Neural cell (in vitro differentiated cells): ENCODE measurements around the gene ITGB1BP1. TPM values are rescaled to one million over a fixed set of nuclear protein-coding genes. Genes with fewer than 3 reads are reported as not detected.
A peak's percentile ranks its signal among the peaks of the same experiment; 100 is the strongest.

ENCODE experiments used
- H2AFZ ChIP-seq: fragments of 200-600, 300-800 bp; sonication (generic), shearing (Covaris generic); 2 replicates; pipeline ENCODE4 v1.6.0; 2014; ENCODE audit warnings: low read depth, mild to moderate bottlenecking, antibody characterized with exemption, low read length, moderate library complexity
- H3F3A ChIP-seq: fragments of 200-600 bp; shearing (Covaris generic); 2 replicates; pipeline ENCODE4 v1.6.1; 2016; ENCODE audit warnings: mild to moderate bottlenecking, moderate library complexity, mixed read lengths, antibody characterized with exemption, low read length; ENCODE audit not compliant: insufficient read depth, poor library complexity, severe bottlenecking
- H3K27ac ChIP-seq: fragments of 200-600, 300-800 bp; sonication (generic), shearing (Covaris generic); 2 replicates; pipeline ENCODE4 v1.5.1; 2014; ENCODE audit warnings: mild to moderate bottlenecking, low read length, moderate library complexity
- H3K27me3 ChIP-seq: fragments of 300-800, 200-600 bp; sonication (generic), shearing (Covaris generic); 2 replicates; pipeline ENCODE4 v1.6.0; 2014; ENCODE audit warnings: mild to moderate bottlenecking, low read depth, low read length, moderate library complexity; ENCODE audit not compliant: insufficient read depth
- H3K36me3 ChIP-seq: fragments of 300-800, 200-600 bp; sonication (generic), shearing (Covaris generic); 2 replicates; pipeline ENCODE4 v1.5.1; 2014; ENCODE audit warnings: mild to moderate bottlenecking, antibody characterized with exemption, low read length, moderate library complexity; ENCODE audit not compliant: insufficient read depth
- H3K4me2 ChIP-seq: fragments of 300-800, 200-600 bp; sonication (generic), shearing (Covaris generic); 2 replicates; pipeline ENCODE4 v1.6.0; 2014; ENCODE audit warnings: mild to moderate bottlenecking, low read length
- H3K4me3 ChIP-seq: fragments of 300-800, 200-600 bp; sonication (generic), shearing (Covaris generic); 2 replicates; pipeline ENCODE4 v1.5.1; 2014; ENCODE audit warnings: mild to moderate bottlenecking, low read length, moderate library complexity
- H3K79me2 ChIP-seq: fragments of 200-600 bp; shearing (Covaris generic); replicated peaks from 2 replicates; pipeline ENCODE4 v1.6.0; 2014; ENCODE audit warnings: mild to moderate bottlenecking, low read length, moderate library complexity; ENCODE audit not compliant: insufficient read depth
- H3K9ac ChIP-seq: fragments of 300-800, 200-600 bp; sonication (generic), shearing (Covaris generic); 2 replicates; pipeline ENCODE4 v1.6.1; 2016; ENCODE audit warnings: mild to moderate bottlenecking, low read length, mixed read lengths
- H3K9me2 ChIP-seq: fragments of 200-600 bp; shearing (Covaris generic); 2 replicates; pipeline ENCODE4 v1.6.1; 2016; ENCODE audit warnings: mild to moderate bottlenecking, low read length, mixed read lengths; ENCODE audit not compliant: insufficient read depth
- H3K9me3 ChIP-seq: fragments of 200-600, 300-800 bp; sonication (generic), shearing (Covaris generic); 2 replicates; pipeline ENCODE4 v1.6.1; 2016; ENCODE audit warnings: mild to moderate bottlenecking, mixed run types, low read length, moderate library complexity, mixed read lengths
- H4K20me1 ChIP-seq: fragments of 200-600 bp; shearing (Covaris generic); 2 replicates; pipeline ENCODE4 v1.6.1; 2016; ENCODE audit warnings: mild to moderate bottlenecking, mixed run types; ENCODE audit not compliant: insufficient read depth
- CTCF ChIP-seq: fragments of 450-650 bp; IDR thresholded peaks from 2 replicates; pipeline ENCODE4 v1.5.1; 2014; ENCODE audit warnings: antibody characterized with exemption, mild to moderate bottlenecking, moderate library complexity; ENCODE audit not compliant: poor library complexity, severe bottlenecking
- EP300 ChIP-seq: fragments of 450-650 bp; conservative IDR thresholded peaks from 2 replicates; pipeline ENCODE4 v1.6.1; 2014; ENCODE audit warnings: antibody characterized with exemption, mild to moderate bottlenecking, moderate library complexity; ENCODE audit not compliant: poor library complexity, severe bottlenecking
- EZH2 ChIP-seq: fragments of 200-600, 300-800 bp; shearing (Covaris generic), sonication (generic); IDR thresholded peaks from 2 replicates; pipeline ENCODE4 v1.6.1; 2014; ENCODE audit warnings: antibody characterized with exemption, low read length, borderline replicate concordance, mild to moderate bottlenecking; ENCODE audit not compliant: insufficient read depth, poor library complexity, severe bottlenecking
- MXI1 ChIP-seq: fragments of 450-650 bp; conservative IDR thresholded peaks from 2 replicates; pipeline ENCODE4 v1.6.1; 2014; ENCODE audit warnings: antibody characterized with exemption, mild to moderate bottlenecking; ENCODE audit not compliant: poor library complexity, severe bottlenecking
- POLR2AphosphoS5 ChIP-seq: IDR thresholded peaks from 2 replicates; pipeline ENCODE4 v1.6.1; 2012
- RAD21 ChIP-seq: fragments of 450-650 bp; conservative IDR thresholded peaks from 2 replicates; pipeline ENCODE4 v1.6.1; 2014; ENCODE audit warnings: antibody characterized with exemption, mild to moderate bottlenecking, moderate library complexity
- REST ChIP-seq: IDR thresholded peaks from 2 replicates; pipeline ENCODE4 v1.6.1; 2012; ENCODE audit warnings: borderline replicate concordance
- SMC3 ChIP-seq: fragments of 450-650 bp; conservative IDR thresholded peaks from 2 replicates; pipeline ENCODE4 v1.6.1; 2014; ENCODE audit warnings: antibody characterized with exemption, mild to moderate bottlenecking, moderate library complexity; ENCODE audit not compliant: poor library complexity
- TAF1 ChIP-seq: IDR thresholded peaks from 2 replicates; pipeline ENCODE4 v1.6.1; 2012; ENCODE audit warnings: low read depth
- polyA plus RNA-seq: library from polyadenylated mRNA; depleted of rRNA; stranded (reverse); fragments of >200 nt; gene quantifications from 2 replicates; pipeline ENCODE4 v1.2.3, GENCODE V29; 2014

The ITGB1BP1 gene
- polyA plus RNA-seq, 1 donor from 2014 or later = 98.0 TPM

GRCh38 chr2:9423922-9424272, 569 bp upstream of the ITGB1BP1 start:
- H3K9me2 ChIP-seq = no peaks in the 10 kb centered on the region
- no peaks in the 10 kb centered on the region for H3K27me3 ChIP-seq
- H4K20me1 ChIP-seq = no peaks in the 10 kb centered on the region
- H3F3A ChIP-seq = no peaks in the 10 kb centered on the region
- H3K79me2 ChIP-seq = peaks cover 32% of the 10 kb centered on the region
- no peaks in the 10 kb centered on the region for H3K9me3 ChIP-seq
- peak overlapping the region; percentile 88 for H3K4me3 ChIP-seq
- peak overlapping the region; percentile 80 for H3K27ac ChIP-seq
- peak overlapping the region; percentile 83 for H3K9ac ChIP-seq
- peak overlapping the region; percentile 91 for H3K4me2 ChIP-seq
- H3K36me3 ChIP-seq = no peaks in the 10 kb centered on the region
- H2AFZ ChIP-seq = peak overlapping the region; percentile 92
- TF ChIP-seq RAD21 (no peak), EP300 (no peak), POLR2AphosphoS5 (no peak), REST (no peak), EZH2 (no peak), MXI1 (no peak), TAF1 (no peak), CTCF (no peak), SMC3 (no peak)

GRCh38 chr2:9422321-9423099, 818 bp downstream of the ITGB1BP1 start:
- H3K4me2 ChIP-seq = peak overlapping the region; percentile 70
- H3F3A ChIP-seq = no peaks in the 10 kb centered on the region
- TF ChIP-seq MXI1 (peak; percentile 57), CTCF (peak; percentile 14), POLR2AphosphoS5 (peak; percentile 15), EP300 (peak; percentile 28), REST (no peak), SMC3 (no peak)
- H3K9me2 ChIP-seq = no peaks in the 10 kb centered on the region
- peak overlapping the region; percentile 83 for H3K9ac ChIP-seq
- peak overlapping the region; percentile 67 for H2AFZ ChIP-seq
- no peaks in the 10 kb centered on the region for H3K9me3 ChIP-seq
- H3K27ac ChIP-seq = peak overlapping the region; percentile 80
- no peaks in the 10 kb centered on the region for H3K27me3 ChIP-seq
- peak overlapping the region; percentile 88 for H3K4me3 ChIP-seq
- H3K36me3 ChIP-seq = no peaks in the 10 kb centered on the region
- H4K20me1 ChIP-seq = no peaks in the 10 kb centered on the region
- peaks cover 36% of the 10 kb centered on the region for H3K79me2 ChIP-seq
